Activated CD8-positive, alpha-beta memory T cell treated with anti-CD3 and anti-CD28 coated beads, Interleukin-2, amount 50 U/mL, for 24 hours (primary cell): ENCODE measurements around the gene OGFR.

Experiments
- DNase-seq: peaks from one replicate; pipeline ENCODE4 v3.0.0-alpha.2; 2020; ENCODE audit errors: extremely low read depth

The OGFR gene

GRCh38 chr20:62804627-62805154 lies at the start of gene OGFR:
TSS of gene OGFR (plus strand) at chr20:62804835. CDS start at chr20:62804860, 25 bp downstream.
- DNase-seq, result no peak

- no peak for DNase-seq
Observed at GRCh38 chr20:62754991-62755356, 49.7 kb upstream of the OGFR start.

GRCh38 chr20:62755817-62756724 lies 48.6 kb upstream of the OGFR start:
- no peak for DNase-seq

- no peak for DNase-seq
Observed at GRCh38 chr20:62758226-62758912, 46.3 kb upstream of the OGFR start.

GRCh38 chr20:62759981-62760431 lies 44.6 kb upstream of the OGFR start:
- DNase-seq, result no peak

GRCh38 chr20:62760471-62760855 lies 44.2 kb upstream of the OGFR start:
- DNase-seq, result no peak

GRCh38 chr20:62760856-62761758 lies 43.5 kb upstream of the OGFR start:
- no peak for DNase-seq

- no peak for DNase-seq
Observed at GRCh38 chr20:62761759-62762131, 42.9 kb upstream of the OGFR start.

- no peak for DNase-seq
Observed at GRCh38 chr20:62762376-62762775, 42.3 kb upstream of the OGFR start.

- DNase-seq, result no peak
Observed at GRCh38 chr20:62762801-62763368, 41.8 kb upstream of the OGFR start.

GRCh38 chr20:62763404-62763803 lies 41.2 kb upstream of the OGFR start:
- no peak for DNase-seq

- no peak for DNase-seq
Observed at GRCh38 chr20:62764156-62764935, 40.3 kb upstream of the OGFR start.

GRCh38 chr20:62765021-62765420 lies 39.6 kb upstream of the OGFR start:
- no peak for DNase-seq

GRCh38 chr20:62765432-62766070 lies 39.1 kb upstream of the OGFR start:
- no peak for DNase-seq

- no peak for DNase-seq
Observed at GRCh38 chr20:62766071-62766450, 38.6 kb upstream of the OGFR start.

- no peak for DNase-seq
Observed at GRCh38 chr20:62766716-62767115, 37.9 kb upstream of the OGFR start.

GRCh38 chr20:62768234-62768546 lies 36.4 kb upstream of the OGFR start:
- DNase-seq, result no peak

GRCh38 chr20:62768551-62769287 lies 35.9 kb upstream of the OGFR start:
- no peak for DNase-seq

- no peak for DNase-seq
Observed at GRCh38 chr20:62769346-62770071, 35.1 kb upstream of the OGFR start.
